Activated CD8-positive, alpha-beta memory T cell treated with anti-CD3 and anti-CD28 coated beads for 24 hours (primary cell): ENCODE results near the gene SAMD13.
"Not testable (repeated sequence)": the region's sequence is repeated elsewhere in the genome, so short reads cannot be mapped to it uniquely, and the experiment has no call there.

ENCODE experiments used
- DNase-seq: peaks from one replicate; pipeline ENCODE4 v3.0.0-alpha.2; 2020

Gene SAMD13

GRCh38 chr1:84287389-84287788, 14.1 kb upstream of the SAMD13 start:
- not testable (repeated sequence) for DNase-seq

- DNase-seq = no peak
Observed at GRCh38 chr1:84289169-84289785, 12.2 kb upstream of the SAMD13 start.

GRCh38 chr1:84291882-84292655, 9.4 kb upstream of the SAMD13 start:
- DNase-seq = no peak

- DNase-seq = no peak
Observed at GRCh38 chr1:84293766-84294165, 7.7 kb upstream of the SAMD13 start.

GRCh38 chr1:84294751-84295150, 6.8 kb upstream of the SAMD13 start:
- DNase-seq = no peak

- no peak for DNase-seq
Observed at GRCh38 chr1:84297546-84298244, 3.8 kb upstream of the SAMD13 start.

GRCh38 chr1:84298328-84298683, 3.2 kb upstream of the SAMD13 start:
- DNase-seq = peak; percentile 85

GRCh38 chr1:84298684-84299535, 2.6 kb upstream of the SAMD13 start:
- peak; percentile 81 for DNase-seq

- no peak for DNase-seq
Observed at GRCh38 chr1:84299536-84300170, 1.9 kb upstream of the SAMD13 start.

GRCh38 chr1:84300501-84300900, 1.0 kb upstream of the SAMD13 start:
- no peak for DNase-seq

- DNase-seq = no peak
Observed at GRCh38 chr1:84301785-84302385, 377 bp downstream of the SAMD13 start.

GRCh38 chr1:84303314-84303830, 1.9 kb downstream of the SAMD13 start:
- DNase-seq = no peak

GRCh38 chr1:84307398-84307797, 5.9 kb downstream of the SAMD13 start:
- no peak for DNase-seq

GRCh38 chr1:84311296-84311695, 9.8 kb downstream of the SAMD13 start:
- no peak for DNase-seq

- no peak for DNase-seq
Observed at GRCh38 chr1:84319662-84320061, 18.2 kb downstream of the SAMD13 start.

GRCh38 chr1:84327830-84328229, 26.3 kb downstream of the SAMD13 start:
- no peak for DNase-seq

GRCh38 chr1:84330125-84330984, 28.8 kb downstream of the SAMD13 start:
- no peak for DNase-seq

GRCh38 chr1:84339503-84339902, 38.0 kb downstream of the SAMD13 start:
- DNase-seq = no peak

GRCh38 chr1:84344286-84344685, 42.8 kb downstream of the SAMD13 start:
- DNase-seq = no peak

- DNase-seq = no peak
Observed at GRCh38 chr1:84345220-84345619, 43.7 kb downstream of the SAMD13 start.
